GM23248 (cell line): ENCODE results near the gene PAFAH1B2.

Source experiments
- EZH2 ChIP-seq: fragments of 200-600 bp; sonication (generic); IDR thresholded peaks from 2 replicates; pipeline ENCODE4 v1.6.1; 2018; ENCODE audit warnings: antibody characterized with exemption, mild to moderate bottlenecking; ENCODE audit not compliant: insufficient read depth, poor library complexity, severe bottlenecking
- EZH2phosphoT487 ChIP-seq: fragments of 200-600 bp; sonication (generic); IDR thresholded peaks from 2 replicates; pipeline ENCODE4 v1.6.1; 2018; ENCODE audit warnings: antibody characterized with exemption, moderate library complexity, mild to moderate bottlenecking, low read depth; ENCODE audit not compliant: insufficient read depth

DNA sequence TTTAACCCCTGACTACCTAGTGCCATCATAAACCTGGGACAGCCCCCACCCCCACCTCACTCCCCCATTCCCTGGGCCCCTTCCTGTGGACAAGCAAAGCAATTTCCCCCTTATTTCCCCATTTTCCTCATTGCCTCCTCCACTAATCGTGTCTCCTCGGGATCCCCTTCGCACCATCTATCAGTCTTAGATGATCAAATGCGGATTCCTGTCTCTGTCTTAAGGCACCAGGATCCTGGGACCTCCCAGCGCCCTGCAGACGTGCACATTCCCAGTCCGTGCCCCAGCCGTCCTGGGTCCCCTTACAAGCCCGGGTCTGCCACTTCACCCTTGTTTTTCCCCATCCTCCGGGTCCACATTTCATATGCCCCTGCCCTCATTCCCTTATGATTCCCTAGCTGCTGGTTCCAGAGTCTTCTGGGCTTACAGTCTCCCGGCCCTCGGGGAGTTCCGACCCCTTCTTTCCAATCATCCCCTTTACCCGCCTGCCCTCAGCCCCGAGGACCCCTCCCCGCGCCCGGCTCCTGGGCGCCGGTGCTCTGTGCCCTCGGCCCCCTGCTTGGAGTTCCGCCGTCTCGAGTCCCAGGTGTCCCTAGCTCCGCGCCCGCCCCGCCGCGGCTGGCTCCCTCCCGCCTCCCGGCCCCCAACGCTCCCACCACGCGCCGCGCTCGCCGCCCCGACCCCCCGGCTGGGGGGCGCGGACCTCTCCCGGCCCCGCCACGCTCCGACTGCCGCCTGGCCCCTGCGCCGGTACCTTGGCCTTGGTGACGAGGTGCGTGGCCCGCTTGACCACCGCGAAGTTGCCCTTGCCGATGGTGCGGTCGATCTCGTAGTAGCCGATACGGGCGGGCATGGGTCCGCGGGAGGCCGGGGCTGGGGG lies 46.5 kb upstream of the PAFAH1B2 start:
- TF ChIP-seq EZH2phosphoT487 (no peak), EZH2 (no peak)
